Measurements from ENCODE around the gene KIAA1328.

Gene KIAA1328

GRCh38 chr18:37230768-37231167, 401.8 kb downstream of the KIAA1328 start:
- no peak for DNase-seq

- DNase-seq: no peak
Measured at GRCh38 chr18:37231251-37231650, 402.3 kb downstream of the KIAA1328 start.

- DNase-seq: no peak
Measured at GRCh38 chr18:37235583-37235982, 406.7 kb downstream of the KIAA1328 start.

- no peak for DNase-seq
Measured at GRCh38 chr18:37238282-37239108, 409.6 kb downstream of the KIAA1328 start.

- DNase-seq: no peak
Measured at GRCh38 chr18:37242091-37242490, 413.2 kb downstream of the KIAA1328 start.

GRCh38 chr18:37242826-37243560, 414.1 kb downstream of the KIAA1328 start:
- no peak for DNase-seq

- no peak for DNase-seq
Measured at GRCh38 chr18:37243741-37244140, 414.8 kb downstream of the KIAA1328 start.

GRCh38 chr18:37244618-37245017, 415.7 kb downstream of the KIAA1328 start:
- no peak for DNase-seq

- no peak for DNase-seq
Measured at GRCh38 chr18:37246779-37247340, 417.9 kb downstream of the KIAA1328 start.

GRCh38 chr18:37247497-37248161, 418.7 kb downstream of the KIAA1328 start:
- DNase-seq: no peak

- DNase-seq: no peak
Measured at GRCh38 chr18:37248281-37248680, 419.4 kb downstream of the KIAA1328 start.

- no peak for DNase-seq
Measured at GRCh38 chr18:37249171-37249886, 420.4 kb downstream of the KIAA1328 start.

GRCh38 chr18:37249895-37250618, 421.1 kb downstream of the KIAA1328 start:
- DNase-seq: no peak

GRCh38 chr18:37251679-37252078, 422.8 kb downstream of the KIAA1328 start:
- DNase-seq: no peak

GRCh38 chr18:37252342-37252741, 423.4 kb downstream of the KIAA1328 start:
- DNase-seq: no peak

GRCh38 chr18:37252854-37253393, 424.0 kb downstream of the KIAA1328 start:
- DNase-seq: no peak

- DNase-seq: no peak
Measured at GRCh38 chr18:37253394-37254235, 424.7 kb downstream of the KIAA1328 start.

GRCh38 chr18:37254236-37254754, 425.4 kb downstream of the KIAA1328 start:
- DNase-seq: no peak

GRCh38 chr18:37254973-37255372, 426.0 kb downstream of the KIAA1328 start:
- no peak for DNase-seq

GRCh38 chr18:37258131-37258530, 429.2 kb downstream of the KIAA1328 start:
- no peak for DNase-seq

Measured in activated T-cell treated with anti-CD3 and anti-CD28 coated beads, Interleukin-2, amount 50 U/mL, for 1 hour (primary cell).